ENCODE measurements around the gene IFNA4. TPM values are rescaled to one million over a fixed set of nuclear protein-coding genes. Genes with fewer than 3 reads are reported as not detected.
A peak's percentile ranks its signal among the peaks of the same experiment; 100 is the strongest.
"Not testable (repeated sequence)": the region's sequence is repeated elsewhere in the genome, so short reads cannot be mapped to it uniquely, and the experiment has no call there.

Gene IFNA4
- total RNA-seq, 1 experiment from 2014 or later: not detected

- in situ Hi-C loops (cut with HindIII; ENCODE audit: low pct_unique_long_range_greater_than_20kb, low sequenced_read_pairs): no loop called here
- no peak for DNase-seq (ENCODE audit: low read depth)
Measured at GRCh38 chr9:21174671-21175070, 12.7 kb downstream of the IFNA4 start.

DNA sequence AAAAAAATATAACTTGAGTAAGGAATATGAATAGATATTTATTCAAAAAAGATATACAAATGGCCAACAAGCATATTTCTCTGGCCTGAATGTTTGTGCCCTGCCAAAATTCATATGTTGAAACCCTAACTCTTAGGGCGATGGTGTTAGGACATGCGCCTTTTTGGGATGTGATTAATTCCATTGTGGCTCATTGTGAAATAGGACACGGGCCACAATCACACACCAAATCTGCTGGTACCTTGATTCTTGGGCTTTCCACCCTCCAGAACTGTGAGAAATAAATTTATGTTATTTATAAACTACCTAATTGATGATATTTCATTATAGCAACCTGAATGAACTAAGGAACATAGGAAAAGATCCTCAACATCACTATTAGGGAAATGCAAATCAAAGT, 15.2 kb downstream of the IFNA4 start:
- in situ Hi-C loops (cut with HindIII; ENCODE audit: low pct_unique_long_range_greater_than_20kb, low sequenced_read_pairs): no loop called here
- DNase-seq (ENCODE audit: low read depth): no peak

GRCh38 chr9:21171351-21171750, 16.0 kb downstream of the IFNA4 start:
- in situ Hi-C loops (cut with HindIII; ENCODE audit: low pct_unique_long_range_greater_than_20kb, low sequenced_read_pairs): no loop called here
- no peak for DNase-seq (ENCODE audit: low read depth)

- DNase-seq (ENCODE audit: low read depth); in situ Hi-C loops (cut with HindIII; ENCODE audit: low pct_unique_long_range_greater_than_20kb, low sequenced_read_pairs): not testable (repeated sequence)
Measured at GRCh38 chr9:21166560-21166959, 20.8 kb downstream of the IFNA4 start, which contains the start of gene IFNA21. TSS of gene IFNA21 (minus strand) at chr9:21166660. CDS start at chr9:21166612, 48 bp downstream.

DNA sequence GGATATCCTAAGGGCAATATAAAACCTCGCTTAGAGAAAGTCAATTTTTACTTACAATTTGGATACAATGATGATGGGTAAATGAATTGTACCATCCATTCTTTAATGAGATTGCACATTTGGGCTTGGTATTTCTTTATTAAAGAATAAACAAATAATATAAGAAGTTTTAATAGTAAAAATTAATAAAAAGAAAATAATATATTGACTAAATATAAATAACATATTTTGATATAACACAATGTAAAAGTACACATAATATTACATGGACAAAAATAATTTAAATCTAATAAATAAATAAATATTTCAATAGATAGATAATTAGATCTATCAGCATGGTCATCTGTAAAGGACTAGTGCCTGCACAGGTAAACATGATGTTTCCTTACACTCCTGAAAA, 21.9 kb downstream of the IFNA4 start:
- in situ Hi-C loops (cut with HindIII; ENCODE audit: low pct_unique_long_range_greater_than_20kb, low sequenced_read_pairs): no loop called here
- DNase-seq (ENCODE audit: low read depth): no peak

GRCh38 chr9:21160178-21160577, 27.2 kb downstream of the IFNA4 start:
- in situ Hi-C loops (cut with HindIII; ENCODE audit: low pct_unique_long_range_greater_than_20kb, low sequenced_read_pairs): no loop called here
- no peak for DNase-seq (ENCODE audit: low read depth)

DNA sequence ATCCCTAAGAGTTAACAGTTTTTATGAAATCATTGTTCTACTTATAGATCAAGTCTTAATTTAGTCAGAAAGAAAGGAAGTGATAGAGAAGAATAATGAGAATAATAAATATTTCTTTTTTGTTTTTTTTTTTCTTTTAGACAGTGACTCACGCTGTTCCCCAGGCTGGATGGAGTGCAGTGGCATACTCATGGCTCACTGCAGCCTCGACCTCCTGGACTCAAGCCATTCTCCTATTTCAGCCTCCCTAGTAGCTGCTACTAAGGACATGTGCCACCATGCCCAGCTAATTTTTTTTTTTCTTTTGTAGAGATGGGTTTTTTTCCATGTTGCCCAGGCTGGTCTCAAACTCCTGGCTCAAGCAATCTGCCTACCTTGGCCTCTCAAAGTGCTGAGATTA, 31.9 kb downstream of the IFNA4 start:
- no peak for DNase-seq (ENCODE audit: low read depth)
- in situ Hi-C loops (cut with HindIII; ENCODE audit: low pct_unique_long_range_greater_than_20kb, low sequenced_read_pairs): no loop called here

DNA sequence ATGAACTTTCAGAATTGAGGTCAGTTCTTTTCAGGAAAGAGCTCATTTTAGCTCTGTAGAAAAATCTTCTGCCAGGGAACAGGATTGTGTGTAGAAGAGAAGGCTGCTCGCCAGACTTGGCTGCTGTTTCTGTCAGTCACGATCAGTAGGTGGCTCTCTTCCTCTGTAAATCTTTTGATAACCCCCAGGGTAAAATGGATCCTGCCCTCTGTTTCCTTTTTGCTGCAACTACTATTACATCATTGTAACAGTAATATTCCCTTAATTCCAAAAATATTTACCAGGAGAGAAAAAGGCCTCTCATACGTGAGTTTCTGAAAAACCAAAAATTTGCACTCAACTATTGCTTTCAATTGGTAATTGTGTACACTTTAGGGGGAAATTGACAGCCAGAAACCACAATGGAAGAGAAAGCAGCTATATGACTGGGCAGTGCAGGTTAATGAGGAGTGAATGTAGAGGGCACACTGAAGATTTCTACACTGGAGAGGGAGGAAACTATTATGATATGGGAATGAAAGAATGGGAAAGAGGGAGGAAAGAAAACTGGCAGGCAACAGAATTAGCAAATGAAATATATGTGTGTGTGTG, 33.3 kb downstream of the IFNA4 start:
- peak; percentile 14 for DNase-seq (ENCODE audit: low read depth)
- in situ Hi-C loops (cut with HindIII; ENCODE audit: low pct_unique_long_range_greater_than_20kb, low sequenced_read_pairs): no loop called here

GRCh38 chr9:21153336-21154017, 33.9 kb downstream of the IFNA4 start:
- peak; percentile 9 for DNase-seq (ENCODE audit: low read depth)
- in situ Hi-C loops (cut with HindIII; ENCODE audit: low pct_unique_long_range_greater_than_20kb, low sequenced_read_pairs): no loop called here

- no peak for DNase-seq (ENCODE audit: low read depth)
- in situ Hi-C loops (cut with HindIII; ENCODE audit: low pct_unique_long_range_greater_than_20kb, low sequenced_read_pairs): no loop called here
Measured at GRCh38 chr9:21144603-21145002, 42.8 kb downstream of the IFNA4 start.

DNA sequence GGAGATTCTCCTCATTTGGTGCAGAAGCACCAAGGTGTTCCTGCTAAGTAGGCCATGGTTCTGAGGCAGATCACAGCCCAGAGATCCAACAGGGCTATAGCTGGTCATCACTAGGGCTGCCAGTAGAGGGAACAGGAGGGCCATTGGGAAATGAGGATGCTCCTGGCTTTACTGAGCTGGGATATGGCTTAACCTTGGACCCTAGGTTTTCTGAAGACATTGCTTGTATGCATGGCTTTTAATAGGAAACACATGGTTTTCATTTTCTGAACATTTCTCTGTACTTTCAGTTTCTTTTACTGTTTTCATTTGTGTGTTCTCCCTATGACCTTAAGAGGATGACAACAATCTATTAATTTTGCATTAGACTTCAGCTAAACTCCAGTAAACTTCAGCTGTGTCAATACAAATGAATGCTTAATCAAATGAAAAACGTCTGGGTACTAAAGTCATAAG, 45.9 kb downstream of the IFNA4 start, which contains the start of gene IFNW1:
Gene IFNW1, minus strand, starts transcription at position 406 of the 456 bp plus-strand sequence. Its CDS starts 262 bp downstream, at position 144.
- in situ Hi-C loops (cut with HindIII; ENCODE audit: low pct_unique_long_range_greater_than_20kb, low sequenced_read_pairs): no loop called here

GRCh38 chr9:21137020-21137419, 50.4 kb downstream of the IFNA4 start:
- in situ Hi-C loops (cut with HindIII; ENCODE audit: low pct_unique_long_range_greater_than_20kb, low sequenced_read_pairs): no loop called here

More for the DNA sequence above, 45.9 kb downstream of the IFNA4 start, which contains the start of gene IFNW1:
- DNase-seq (ENCODE audit: low read depth): no peak

More at GRCh38 chr9:21137020-21137419, 50.4 kb downstream of the IFNA4 start:
- no peak for DNase-seq (ENCODE audit: low read depth)

Other genes with a start within 250 kb of the IFNA4 start
- gene HACD4, start 155.9 kb downstream of the IFNA4 start, total RNA-seq (2014; rRNA removed; shearing (Covaris generic); ENCODE audit: low replicate concordance): 2.2 and 8.1 TPM in 2 replicates
- gene IFNB1, start 109.6 kb downstream of the IFNA4 start, total RNA-seq (2014; rRNA removed; shearing (Covaris generic); ENCODE audit: low replicate concordance): not detected in 2 replicates
- not detected in 2 replicates for gene IFNW1, start 45.8 kb downstream of the IFNA4 start, total RNA-seq (2014; rRNA removed; shearing (Covaris generic); ENCODE audit: low replicate concordance)
- gene IFNA21, start 20.9 kb downstream of the IFNA4 start, total RNA-seq (2014; rRNA removed; shearing (Covaris generic); ENCODE audit: low replicate concordance): not detected in 2 replicates
- gene IFNA7, start 14.6 kb upstream of the IFNA4 start, total RNA-seq (2014; rRNA removed; shearing (Covaris generic); ENCODE audit: low replicate concordance): not detected in 2 replicates
- gene IFNA10, start 19.6 kb upstream of the IFNA4 start, total RNA-seq (2014; rRNA removed; shearing (Covaris generic); ENCODE audit: low replicate concordance): not detected in 2 replicates
- gene IFNA16, start 29.7 kb upstream of the IFNA4 start, total RNA-seq (2014; rRNA removed; shearing (Covaris generic); ENCODE audit: low replicate concordance): not detected in 2 replicates
- gene IFNA17, start 40.6 kb upstream of the IFNA4 start, total RNA-seq (2014; rRNA removed; shearing (Covaris generic); ENCODE audit: low replicate concordance): not detected in 2 replicates
- gene IFNA14, start 52.4 kb upstream of the IFNA4 start, total RNA-seq (2014; rRNA removed; shearing (Covaris generic); ENCODE audit: low replicate concordance): not detected in 2 replicates
- gene IFNA5, start 117.7 kb upstream of the IFNA4 start, total RNA-seq (2014; rRNA removed; shearing (Covaris generic); ENCODE audit: low replicate concordance): not detected in 2 replicates
- 2.5 and 4.3 TPM in 2 replicates for gene KLHL9, start 147.8 kb upstream of the IFNA4 start, total RNA-seq (2014; rRNA removed; shearing (Covaris generic); ENCODE audit: low replicate concordance)
- gene IFNA6, start 163.3 kb upstream of the IFNA4 start, total RNA-seq (2014; rRNA removed; shearing (Covaris generic); ENCODE audit: low replicate concordance): not detected in 2 replicates
- gene IFNA13, start 180.5 kb upstream of the IFNA4 start, total RNA-seq (2014; rRNA removed; shearing (Covaris generic); ENCODE audit: low replicate concordance): not detected in 2 replicates
- not detected in 2 replicates for gene IFNA2, start 197.8 kb upstream of the IFNA4 start, total RNA-seq (2014; rRNA removed; shearing (Covaris generic); ENCODE audit: low replicate concordance)
- gene IFNA8, start 221.5 kb upstream of the IFNA4 start, total RNA-seq (2014; rRNA removed; shearing (Covaris generic); ENCODE audit: low replicate concordance): not detected in 2 replicates